B cell (primary cell): ENCODE measurements around the gene CEP78. TPM values are rescaled to one million over a fixed set of nuclear protein-coding genes. Genes with fewer than 3 reads are reported as not detected.

Experiments
- ATAC-seq: fragments of 200-7000 bp; cut with Tn5 transposase; one replicate; pipeline ENCODE4 v1.10.0; 2021; ENCODE audit warnings: low read depth, mild to moderate bottlenecking, moderate number of reproducible peaks, moderate library complexity
- CTCF ChIA-PET: fragments of 350-600 bp; sonication (Branson Sonifier 250); formaldehyde crosslinking; loops from one replicate; lab custom pipeline; 2021; ENCODE audit warnings: antibody characterized with exemption, inconsistent platforms; lab: Charles Lee
- POLR2A ChIA-PET: fragments of 350-600 bp; sonication (Branson Sonifier 250); formaldehyde crosslinking; loops from one replicate; lab custom pipeline; 2021; ENCODE audit warnings: antibody characterized with exemption; lab: Charles Lee
- DNase-seq: peaks from one replicate; pipeline ENCODE4 v3.0.0; 2013
- H2AFZ ChIP-seq: 2 replicates; pipeline ENCODE4 v1.6.1; 2012; ENCODE audit warnings: mild to moderate bottlenecking, low read depth, low read length; ENCODE audit not compliant: insufficient read depth, poor library complexity, severe bottlenecking
- H3K27ac ChIP-seq, 2 donors: 1 replicate in 1 of 2; 2 replicates in 1 of 2; pipeline ENCODE4 v1.5.1; 2012 to 2013; ENCODE audit warnings: low read length in 2 of 2, mild to moderate bottlenecking in 2 of 2, moderate library complexity in 1 of 2
- H3K27me3 ChIP-seq, 4 experiments: fragments of 200-600 bp in 1 of 4; sonication (generic) in 1 of 4; replicated peaks in 1 of 4; 1 replicate in 2 of 4; 2 replicates in 2 of 4; pipeline versions ENCODE4 v1.6.1 to v1.7.0; 2013 to 2016; ENCODE audit warnings: low read length in 3 of 4, mild to moderate bottlenecking in 2 of 4, mixed read lengths in 1 of 4, moderate library complexity in 1 of 4; ENCODE audit not compliant: insufficient read depth in 4 of 4, control insufficient read depth in 3 of 4; ENCODE audit errors: control extremely low read depth in 1 of 4
- H3K36me3 ChIP-seq, 2 experiments: replicated peaks in 1 of 2; 1 replicate in 1 of 2; 2 replicates in 1 of 2; pipeline versions ENCODE4 v1.6.1 to v1.7.1; 2013; ENCODE audit warnings: low read length in 1 of 2; ENCODE audit not compliant: insufficient read depth in 2 of 2, control insufficient read depth in 1 of 2; ENCODE audit errors: control extremely low read depth in 1 of 2, extremely low read depth in 1 of 2
- H3K4me1 ChIP-seq, 2 donors: fragments of 200-600 bp in 1 of 2; sonication (generic) in 1 of 2; 1 replicate in 1 of 2; 2 replicates in 1 of 2; pipeline versions ENCODE4 v1.5.1 to v1.6.1; 2013 to 2017; ENCODE audit warnings: low read length in 2 of 2; ENCODE audit not compliant: control insufficient read depth in 2 of 2, insufficient read depth in 2 of 2
- H3K4me2 ChIP-seq: replicated peaks from 2 replicates; pipeline ENCODE3; 2012; ENCODE audit warnings: mild to moderate bottlenecking, low read depth, low read length; ENCODE audit not compliant: poor library complexity, severe bottlenecking
- H3K4me3 ChIP-seq, 5 experiments: fragments of 200-600 bp in 1 of 5; sonication (generic) in 1 of 5; 1 replicate in 3 of 5; 2 replicates in 2 of 5; pipeline versions ENCODE4 v1.5.1 to v1.7.0; 2011 to 2016; ENCODE audit warnings: low read length in 4 of 5, mild to moderate bottlenecking in 4 of 5, low read depth in 2 of 5, control low read depth in 1 of 5, moderate library complexity in 1 of 5; ENCODE audit not compliant: insufficient read depth in 1 of 5; ENCODE audit errors: control extremely low read depth in 1 of 5, extremely low read depth in 1 of 5
- H3K79me2 ChIP-seq: fragments of 200-600 bp; sonication (generic); one replicate; pipeline ENCODE4 v1.6.0; 2016; ENCODE audit warnings: low read length; ENCODE audit not compliant: control insufficient read depth, insufficient read depth
- H3K9ac ChIP-seq: fragments of 200-600 bp; sonication (generic); 2 replicates; pipeline ENCODE4 v1.6.1; 2017; ENCODE audit warnings: mild to moderate bottlenecking, low read length, moderate library complexity
- H3K9me3 ChIP-seq, 3 donors: one replicate each; pipeline versions ENCODE4 v1.6.1 to v1.7.1; 2013; ENCODE audit warnings: low read length in 2 of 3; ENCODE audit not compliant: control insufficient read depth in 2 of 3, insufficient read depth in 1 of 3; ENCODE audit errors: control extremely low read depth in 1 of 3
- H4K20me1 ChIP-seq: 2 replicates; pipeline ENCODE4 v1.6.0; 2012; ENCODE audit warnings: mild to moderate bottlenecking, low read length; ENCODE audit not compliant: insufficient read depth, control insufficient read depth, poor library complexity, severe bottlenecking
- H3K27ac Mint-ChIP-seq: one replicate; pipeline ENCODE4 v1.8.0; 2021; ENCODE audit warnings: mixed read lengths
- H3K27me3 Mint-ChIP-seq: one replicate; pipeline ENCODE4 v1.8.0; 2021; ENCODE audit warnings: mixed read lengths
- H3K4me1 Mint-ChIP-seq: one replicate; pipeline ENCODE4 v1.8.0; 2021; ENCODE audit warnings: mixed read lengths
- H3K4me3 Mint-ChIP-seq: one replicate; pipeline ENCODE4 v1.8.0; 2021; ENCODE audit warnings: mixed read lengths
- H3K9me3 Mint-ChIP-seq: one replicate; pipeline ENCODE4 v1.8.0; 2022; ENCODE audit warnings: mixed read lengths; ENCODE audit not compliant: insufficient read depth
- EZH2 ChIP-seq: IDR thresholded peaks from 2 replicates; pipeline ENCODE4 v1.6.1; 2012; ENCODE audit warnings: borderline replicate concordance, low read depth, mild to moderate bottlenecking, moderate library complexity, low read length; ENCODE audit not compliant: insufficient read depth, poor library complexity, severe bottlenecking
- WGBS: methylation state at CpG from one replicate; pipeline ENCODE4 v1.1.5; 2013; ENCODE audit warnings: missing lambda C conversion rate; ENCODE audit not compliant: insufficient coverage; 5-methylcytosine and 5-hydroxymethylcytosine counted together
- intact Hi-C: fragments of 100-400 bp; cut with micrococcal nuclease; formaldehyde crosslinking; loops from one replicate; pipeline ENCODE4 v1.10.0; 2022
- polyA plus RNA-seq: library from polyadenylated mRNA; depleted of rRNA; stranded (reverse); fragments of >200 nt; gene quantifications from 2 replicates; pipeline ENCODE4 v1.2.3, GENCODE V29; 2012
- total RNA-seq, 2 donors: library from RNA; stranded (reverse); fragments of 120-200 nt in 1 of 2; gene quantifications; 1 replicate in 1 of 2; 2 replicates in 1 of 2; pipeline versions ENCODE4 v1.2.3 to v1.2.4, GENCODE V29; 2013 to 2022
- TF ChIP-seq, protein P1 (sequence below): fragments of 200-600 bp; IDR thresholded peaks from one replicate; pipeline ENCODE4 v1.8.0; 2022; ENCODE audit warnings: antibody characterized with exemption, mild to moderate bottlenecking

Gene CEP78
- total and polyA plus RNA-seq, 2 donors (not counting 1 experiment from before 2014, with no cell fraction given) = 7.2 to 28.8 TPM

DNA sequence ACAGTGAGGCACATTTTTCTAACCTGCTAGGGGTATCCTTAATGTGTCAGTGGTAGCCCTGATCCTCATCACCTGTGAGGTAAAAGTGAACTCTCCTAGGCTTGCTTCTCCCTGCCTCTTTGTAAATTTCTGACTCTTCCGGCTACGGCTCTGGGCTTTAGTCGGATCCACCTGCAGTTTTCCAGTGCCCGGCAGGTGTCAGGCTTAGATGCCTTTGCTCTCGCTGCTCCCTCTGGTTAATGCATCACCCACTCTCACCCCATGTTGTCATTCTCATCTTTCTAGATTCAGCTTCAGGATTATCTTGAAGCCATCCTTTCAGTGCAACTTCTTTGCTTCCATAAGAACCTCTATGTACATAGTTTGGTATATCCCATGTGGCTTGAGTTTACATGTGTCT, 3.6 kb downstream of the CEP78 start:
- H3K27ac Mint-ChIP-seq = no peak overlapping the region
- DNase-seq (no peak), ATAC-seq (no peak)
- ChIA-PET POLR2A (no interaction called here), CTCF (interaction anchor here (0.9 to 1.2 kb wide), 2 partner anchors 8 to 18 kb away, joined by 3 read pairs; no protein-coding TSS in a partner anchor)
- TF ChIP-seq EZH2 = no peak
- TF ChIP-seq, protein P1, sequence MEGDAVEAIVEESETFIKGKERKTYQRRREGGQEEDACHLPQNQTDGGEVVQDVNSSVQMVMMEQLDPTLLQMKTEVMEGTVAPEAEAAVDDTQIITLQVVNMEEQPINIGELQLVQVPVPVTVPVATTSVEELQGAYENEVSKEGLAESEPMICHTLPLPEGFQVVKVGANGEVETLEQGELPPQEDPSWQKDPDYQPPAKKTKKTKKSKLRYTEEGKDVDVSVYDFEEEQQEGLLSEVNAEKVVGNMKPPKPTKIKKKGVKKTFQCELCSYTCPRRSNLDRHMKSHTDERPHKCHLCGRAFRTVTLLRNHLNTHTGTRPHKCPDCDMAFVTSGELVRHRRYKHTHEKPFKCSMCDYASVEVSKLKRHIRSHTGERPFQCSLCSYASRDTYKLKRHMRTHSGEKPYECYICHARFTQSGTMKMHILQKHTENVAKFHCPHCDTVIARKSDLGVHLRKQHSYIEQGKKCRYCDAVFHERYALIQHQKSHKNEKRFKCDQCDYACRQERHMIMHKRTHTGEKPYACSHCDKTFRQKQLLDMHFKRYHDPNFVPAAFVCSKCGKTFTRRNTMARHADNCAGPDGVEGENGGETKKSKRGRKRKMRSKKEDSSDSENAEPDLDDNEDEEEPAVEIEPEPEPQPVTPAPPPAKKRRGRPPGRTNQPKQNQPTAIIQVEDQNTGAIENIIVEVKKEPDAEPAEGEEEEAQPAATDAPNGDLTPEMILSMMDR = no peak
- intact Hi-C loops = loop anchor here (5.0 kb wide), 1 partner anchor 1333 kb away; the partner anchor contains the start of gene TLE4
- H3K27me3 Mint-ChIP-seq = no peaks in the 10 kb centered on the region
- Histone ChIP-seq H4K20me1 (no peaks in the 10 kb centered on the region), H2AFZ (no peak overlapping the region), H3K36me3 (peaks cover 1 to 2% of the 10 kb centered on the region in 2 experiments), H3K79me2 (peaks cover 8% of the 10 kb centered on the region), H3K4me2 (no peak overlapping the region), H3K9me3 (no peaks in the 10 kb centered on the region), H3K4me1 (peaks cover 13 to 17% of the 10 kb centered on the region in 2 donors), H3K9ac (no peak overlapping the region), H3K4me3 (no peak overlapping the region), H3K27ac (no peak overlapping the region), H3K27me3 (no peaks in the 10 kb centered on the region)
- no peak overlapping the region for H3K4me3 Mint-ChIP-seq
- no peaks in the 10 kb centered on the region for H3K9me3 Mint-ChIP-seq
- WGBS = 100% methylated on average over 5 of the region's 5 CpGs
- H3K4me1 Mint-ChIP-seq = peaks cover 26% of the 10 kb centered on the region

DNA sequence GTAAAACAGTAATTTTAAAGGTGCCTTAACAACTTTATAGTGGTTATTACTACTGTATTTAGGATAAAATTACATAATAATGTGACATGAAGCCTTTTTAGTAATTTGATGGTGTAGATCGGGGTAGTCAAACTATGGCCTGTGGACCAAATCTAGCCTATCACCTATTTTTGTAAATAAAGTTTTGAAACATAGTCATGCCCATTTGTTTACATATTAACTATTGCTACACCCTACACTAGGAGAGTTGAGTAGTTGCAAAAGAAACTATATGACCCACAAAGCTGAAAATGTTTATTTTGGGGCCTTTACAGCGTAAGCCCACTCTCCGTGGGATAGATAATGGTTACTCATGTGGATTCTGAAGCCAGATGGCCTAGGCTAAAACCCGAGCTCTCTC, 6.2 kb downstream of the CEP78 start:
- DNase-seq (no peak), ATAC-seq (no peak)
- H3K9me3 ChIP-seq = no peaks in the 10 kb centered on the region
- ChIA-PET POLR2A (no interaction called here), CTCF (no interaction called here)
- H3K4me3 ChIP-seq = no peak overlapping the region
- H3K4me1 Mint-ChIP-seq = peaks cover 15% of the 10 kb centered on the region
- no peak overlapping the region for H3K4me2 ChIP-seq
- H3K27ac ChIP-seq = no peak overlapping the region
- H4K20me1 ChIP-seq = no peaks in the 10 kb centered on the region
- H3K9me3 Mint-ChIP-seq = no peaks in the 10 kb centered on the region
- H3K27me3 ChIP-seq = no peaks in the 10 kb centered on the region
- H3K4me3 Mint-ChIP-seq = no peak overlapping the region
- H3K4me1 ChIP-seq = peaks cover 4% of the 10 kb centered on the region in 2 donors
- WGBS = no CpG with 5 or more reads among the region's 4 CpGs
- TF ChIP-seq EZH2 = no peak
- TF ChIP-seq, protein P1 = no peak
- H3K27ac Mint-ChIP-seq = no peak overlapping the region
- H3K36me3 ChIP-seq = peaks cover 1 to 4% of the 10 kb centered on the region in 2 experiments
- no peaks in the 10 kb centered on the region for H3K27me3 Mint-ChIP-seq
- no peak overlapping the region for H3K9ac ChIP-seq
- peaks cover 3% of the 10 kb centered on the region for H3K79me2 ChIP-seq
- H2AFZ ChIP-seq = no peak overlapping the region
- intact Hi-C loops = no loop called here
